CD4-positive, alpha-beta T cell treated with Interleukin-17A for 1 hour (primary cell): ENCODE results near the gene ADCY1.

ENCODE experiments used
- DNase-seq: peaks from one replicate; pipeline ENCODE4 v3.0.0-alpha.2; 2020

ADCY1 gene

GRCh38 chr7:45681596-45682357 is 107.6 kb downstream of the ADCY1 start:
- DNase-seq, result no peak

DNA sequence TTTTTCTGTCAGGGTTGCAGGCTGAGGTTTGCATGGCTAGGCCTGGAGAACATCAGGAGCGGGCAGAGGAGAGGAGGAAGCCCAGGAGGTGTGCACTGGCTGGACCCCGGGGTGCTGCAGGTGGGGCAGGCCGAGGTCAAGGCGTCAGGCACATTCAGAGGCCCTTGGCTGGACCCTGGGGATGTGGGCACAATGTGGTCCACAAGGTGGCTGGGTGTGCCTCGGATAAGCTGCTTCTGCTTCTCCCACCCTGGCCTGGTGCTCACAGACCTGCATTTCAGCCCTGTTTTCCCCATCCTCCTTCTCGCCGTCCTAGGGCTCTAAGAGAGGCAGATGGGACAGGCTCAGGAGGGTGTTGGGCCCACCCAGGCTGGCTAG is 108.2 kb downstream of the ADCY1 start:
- no peak for DNase-seq

GRCh38 chr7:45682836-45683555 is 108.8 kb downstream of the ADCY1 start:
- DNase-seq, result no peak

- no peak for DNase-seq
Measured at GRCh38 chr7:45683556-45684148, 109.5 kb downstream of the ADCY1 start.

GRCh38 chr7:45684910-45685618 is 110.9 kb downstream of the ADCY1 start:
- DNase-seq, result no peak

GRCh38 chr7:45685619-45686240 is 111.6 kb downstream of the ADCY1 start:
- DNase-seq, result no peak

- DNase-seq, result no peak
Measured at GRCh38 chr7:45686441-45687184, 112.4 kb downstream of the ADCY1 start.

DNA sequence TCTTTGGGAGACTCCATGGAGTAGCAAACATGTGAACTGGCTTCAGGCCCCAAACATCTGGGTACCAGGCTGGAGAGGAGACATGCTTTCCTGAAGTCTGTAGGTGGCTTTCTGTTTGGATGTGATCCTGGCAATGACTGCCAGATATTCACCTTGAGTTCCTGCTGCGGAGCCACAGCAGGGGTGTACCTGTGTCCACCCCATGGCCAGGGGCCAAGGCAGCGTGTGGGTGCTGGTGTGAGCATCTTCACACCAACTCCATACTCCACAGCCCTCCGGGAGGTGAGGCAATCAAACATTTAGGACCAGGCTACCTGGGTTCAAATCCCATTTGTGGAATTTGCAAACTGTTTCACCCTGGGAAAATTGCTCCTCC is 113.0 kb downstream of the ADCY1 start:
- DNase-seq, result no peak

- DNase-seq, result no peak
Measured at GRCh38 chr7:45687721-45688120, 113.6 kb downstream of the ADCY1 start.

- no peak for DNase-seq
Measured at GRCh38 chr7:45688382-45688781, 114.2 kb downstream of the ADCY1 start.

- no peak for DNase-seq
Measured at GRCh38 chr7:45689011-45689796, 115.0 kb downstream of the ADCY1 start.

- DNase-seq, result no peak
Measured at GRCh38 chr7:45689797-45690761, 115.9 kb downstream of the ADCY1 start.

DNA sequence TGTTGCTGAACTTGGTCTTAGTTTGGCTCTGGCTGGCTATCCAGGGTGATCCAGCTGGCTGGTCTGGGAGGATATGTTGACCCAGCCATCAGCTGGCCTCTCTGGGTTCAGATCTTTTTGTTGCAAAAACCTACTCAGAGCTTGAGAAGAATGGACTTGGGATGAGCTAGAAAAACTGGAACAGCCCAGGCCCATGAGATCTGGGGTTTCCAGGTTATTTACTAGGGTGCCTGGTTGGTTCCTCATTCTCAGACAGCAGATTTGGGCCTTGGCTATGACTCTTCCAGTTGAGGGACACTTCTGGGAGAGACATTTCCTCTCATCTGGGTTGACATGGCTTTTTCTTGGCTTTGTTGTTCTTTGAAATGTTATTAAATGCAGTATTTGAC is 116.6 kb downstream of the ADCY1 start:
- no peak for DNase-seq

GRCh38 chr7:45691155-45691656 is 117.0 kb downstream of the ADCY1 start:
- no peak for DNase-seq

- no peak for DNase-seq
Measured at GRCh38 chr7:45692031-45692430, 117.9 kb downstream of the ADCY1 start.

- no peak for DNase-seq
Measured at GRCh38 chr7:45695249-45695995, 121.3 kb downstream of the ADCY1 start.

DNA sequence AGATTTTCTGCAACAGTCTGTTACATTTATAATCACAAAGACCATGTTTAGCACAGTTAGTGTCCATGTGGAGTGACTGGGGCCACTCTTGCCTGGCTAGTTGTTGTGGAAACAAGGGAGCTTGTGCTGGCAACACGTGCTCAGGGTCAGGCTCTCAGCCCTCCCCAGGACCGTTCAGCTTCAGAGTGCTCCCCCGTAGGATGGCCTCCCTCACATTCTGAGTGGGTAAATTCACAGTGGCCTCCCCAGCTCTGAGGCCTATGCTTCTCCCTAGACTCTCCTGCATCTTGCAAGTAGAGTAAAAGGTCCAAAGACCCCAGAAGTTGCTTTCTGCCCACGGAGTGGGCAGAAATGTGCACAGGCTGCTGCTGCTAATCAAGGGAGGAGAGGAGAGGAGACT is 122.3 kb downstream of the ADCY1 start:
- DNase-seq, result no peak

DNA sequence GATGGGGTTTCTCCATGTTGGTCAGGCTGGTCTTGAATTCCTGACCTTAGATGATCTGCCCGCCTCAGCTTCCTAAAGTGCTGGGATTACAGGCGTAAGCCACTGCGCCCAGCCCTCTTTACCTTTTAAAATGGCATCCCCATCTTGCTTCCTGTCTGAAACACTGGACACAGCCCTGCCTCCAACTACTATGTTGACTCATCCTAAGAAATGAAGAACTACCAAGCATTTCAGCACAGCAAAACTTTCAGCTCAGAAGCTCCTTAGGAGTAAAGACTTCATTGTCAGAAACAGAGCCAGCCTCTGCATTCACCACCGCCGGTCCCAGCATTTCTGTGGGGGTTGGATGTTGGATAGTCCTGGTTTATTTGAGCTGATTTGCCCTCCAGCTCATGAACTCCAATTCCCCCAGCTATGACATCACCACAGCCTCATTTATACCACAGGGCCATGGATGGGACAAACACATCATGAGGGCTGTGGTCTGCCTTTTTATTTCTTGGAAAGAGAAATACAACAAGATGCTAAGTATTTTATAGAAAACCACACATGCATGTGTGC is 123.5 kb downstream of the ADCY1 start:
- no peak for DNase-seq
